HCT116 (cell line): Measurements from ENCODE around the gene SPON1. TPM values are rescaled to one million over a fixed set of nuclear protein-coding genes. Genes with fewer than 3 reads are reported as not detected.

Experiments used
- ATAC-seq: fragments of 200-7000 bp; cut with Tn5 transposase; 2 replicates; pipeline ENCODE4 v1.9.1; 2020; ENCODE audit warnings: mild to moderate bottlenecking, moderate library complexity
- BruUV-seq: library from RNA; stranded (reverse); fragments of 400-500 nt; replicated peaks from 2 replicates; lab custom pipeline; 2021; lab: Mats Ljungman, UMichigan
- CTCF ChIA-PET: fragments of 300-600 bp; sonication (Branson Sonifier 250); formaldehyde crosslinking; loops from one replicate; lab custom pipeline; 2021; ENCODE audit warnings: antibody characterized with exemption; lab: Charles Lee
- POLR2A ChIA-PET: fragments of 300-600, 350-600 bp; sonication (Branson Sonifier 250); formaldehyde crosslinking; loops from one replicate; lab custom pipeline; 2021; ENCODE audit warnings: antibody characterized with exemption; lab: Charles Lee
- RAD21 ChIA-PET, 2 experiments: fragments of 300-600 bp; sonication (Branson Sonifier 250); formaldehyde crosslinking; loops; one replicate each; lab custom pipeline; 2023; ENCODE audit warnings: low total read pairs in 2 of 2; ENCODE audit not compliant: uncharacterized antibody in 2 of 2, unreplicated experiment in 2 of 2, low non-redundant PET in 1 of 2; lab: Charles Lee
- DNase-seq: peaks from one replicate; pipeline ENCODE4 v3.0.0-alpha.2; 2010; ENCODE audit warnings: low read depth, low spot score
- H2AFZ ChIP-seq: fragments of 200-600 bp; shearing (Covaris generic), sonication (generic); 2 replicates; pipeline ENCODE4 v1.6.1; 2017; ENCODE audit warnings: low read depth, mixed run types, mixed read lengths, antibody characterized with exemption, low read length; ENCODE audit not compliant: poor library complexity, severe bottlenecking
- H3K27ac ChIP-seq: 2 replicates; pipeline ENCODE4 v1.5.1; 2012; ENCODE audit warnings: low read depth, low read length
- H3K27me3 ChIP-seq: fragments of 200-600 bp; sonication (generic); 2 replicates; pipeline ENCODE4 v1.6.1; 2016; ENCODE audit warnings: mixed run types, low read length, mixed read lengths; ENCODE audit not compliant: insufficient read depth
- H3K36me3 ChIP-seq, 2 experiments: fragments of 200-500 bp in 1 of 2; fragments of 200-600 bp in 1 of 2; sonication (Bioruptor generic) in 1 of 2; sonication (generic) in 1 of 2; 2 replicates each; pipeline versions ENCODE4 v1.5.1 to v1.6.1; 2014 to 2016; ENCODE audit warnings: low read length in 2 of 2, inconsistent platforms in 1 of 2, mixed read lengths in 1 of 2, mixed run types in 1 of 2; ENCODE audit not compliant: insufficient read depth in 2 of 2, control insufficient read depth in 1 of 2
- H3K4me1 ChIP-seq, 2 experiments: fragments of 200-600 bp in 1 of 2; sonication (generic) in 1 of 2; 2 replicates each; pipeline versions ENCODE4 v1.5.1 to v1.6.1; 2012 to 2017; ENCODE audit warnings: low read length in 2 of 2, inconsistent platforms in 1 of 2, mild to moderate bottlenecking in 1 of 2, mixed read lengths in 1 of 2, mixed run types in 1 of 2, moderate library complexity in 1 of 2; ENCODE audit not compliant: insufficient read depth in 2 of 2, control insufficient read depth in 1 of 2
- H3K4me2 ChIP-seq: fragments of 200-600 bp; sonication (generic); 2 replicates; pipeline ENCODE4 v1.6.1; 2017; ENCODE audit warnings: mixed run types, low read length, mixed read lengths
- H3K4me3 ChIP-seq, 2 experiments: fragments of 200-600 bp in 1 of 2; sonication (generic) in 1 of 2; replicated peaks in 1 of 2; 2 replicates each; pipeline ENCODE4 v1.5.1; 2011 to 2016; ENCODE audit warnings: low read length in 2 of 2, control low read depth in 1 of 2, low read depth in 1 of 2, mild to moderate bottlenecking in 1 of 2, mixed read lengths in 1 of 2, mixed run types in 1 of 2
- H3K79me2 ChIP-seq: fragments of 200-600 bp; sonication (generic); 2 replicates; pipeline ENCODE4 v1.6.1; 2017; ENCODE audit warnings: mild to moderate bottlenecking, mixed run types, low read length, moderate library complexity, mixed read lengths; ENCODE audit not compliant: insufficient read depth
- H3K9ac ChIP-seq: fragments of 200-600 bp; sonication (generic); 2 replicates; pipeline ENCODE4 v1.6.1; 2016; ENCODE audit warnings: low read length, mixed read lengths
- H3K9me2 ChIP-seq: fragments of 200-600 bp; sonication (generic), shearing (Covaris generic); 2 replicates; pipeline ENCODE4 v1.6.1; 2017; ENCODE audit warnings: mixed run types, mild to moderate bottlenecking, moderate library complexity; ENCODE audit not compliant: insufficient read depth
- H3K9me3 ChIP-seq, 2 experiments: fragments of 200-500 bp in 1 of 2; fragments of 200-600 bp in 1 of 2; sonication (Bioruptor generic) in 1 of 2; sonication (generic) in 1 of 2; 2 replicates each; pipeline ENCODE4 v1.6.1; 2014 to 2017; ENCODE audit warnings: low read length in 2 of 2, mixed read lengths in 2 of 2, inconsistent platforms in 1 of 2, low read depth in 1 of 2, mild to moderate bottlenecking in 1 of 2, mixed run types in 1 of 2, moderate library complexity in 1 of 2; ENCODE audit not compliant: control insufficient read depth in 1 of 2, insufficient read depth in 1 of 2
- H4K20me1 ChIP-seq: fragments of 200-600 bp; sonication (generic), shearing (Covaris generic); 2 replicates; pipeline ENCODE4 v1.6.1; 2017; ENCODE audit warnings: mixed run types, mild to moderate bottlenecking, moderate library complexity; ENCODE audit not compliant: insufficient read depth
- CEBPB ChIP-seq: IDR thresholded peaks from 2 replicates; pipeline ENCODE4 v1.6.1; 2012; ENCODE audit warnings: low read depth
- ELF1 ChIP-seq: IDR thresholded peaks from 2 replicates; pipeline ENCODE4 v1.6.1; 2012; ENCODE audit warnings: low read depth, borderline replicate concordance
- EZH2 ChIP-seq: fragments of 200-600 bp; sonication (generic); IDR thresholded peaks from 2 replicates; pipeline ENCODE4 v1.6.1; 2017; ENCODE audit warnings: antibody characterized with exemption, mixed run types
- MAX ChIP-seq: IDR thresholded peaks from 2 replicates; pipeline ENCODE4 v1.6.1; 2012
- RAD21 ChIP-seq: IDR thresholded peaks from 2 replicates; pipeline ENCODE4 v1.6.1; 2012; ENCODE audit warnings: low read depth, mild to moderate bottlenecking
- ZBTB33 ChIP-seq: IDR thresholded peaks from 2 replicates; pipeline ENCODE4 v1.6.1; 2011; ENCODE audit warnings: mild to moderate bottlenecking, low read length, moderate library complexity; ENCODE audit not compliant: insufficient replicate concordance; ENCODE audit errors: extremely low read depth
- intact Hi-C: fragments of 100-400 bp; cut with micrococcal nuclease; formaldehyde crosslinking; loops from 2 replicates; pipeline ENCODE4 v1.10.0; 2022
- total RNA-seq: library from RNA; stranded (reverse); gene quantifications from one replicate; pipeline ENCODE4 v1.2.1, GENCODE V29; 2021; ENCODE audit not compliant: unreplicated experiment

The SPON1 gene
- total RNA-seq, 1 experiment from 2014 or later, result 0.17 TPM

GRCh38 chr11:14079797-14080196, 117.3 kb downstream of the SPON1 start:
- TF ChIP-seq ELF1 (no peak), CEBPB (no peak), RAD21 (no peak), ZBTB33 (no peak), EZH2 (no peak)
- Histone ChIP-seq H3K27me3 (peaks cover 32% of the 10 kb centered on the region), H3K36me3 (no peaks in the 10 kb centered on the region), H3K4me2 (no peak overlapping the region), H3K79me2 (no peaks in the 10 kb centered on the region), H3K9me2 (no peaks in the 10 kb centered on the region), H4K20me1 (no peaks in the 10 kb centered on the region), H3K4me3 (no peak overlapping the region), H3K4me1 (no peaks in the 10 kb centered on the region), H3K9ac (no peak overlapping the region), H2AFZ (no peak overlapping the region), H3K9me3 (no peaks in the 10 kb centered on the region), H3K27ac (no peak overlapping the region)
- no peak for ATAC-seq
- BruUV-seq, result no TSS peak
- no peak for DNase-seq
- CTCF ChIA-PET, result no interaction called here
- RAD21 ChIA-PET, result no interaction called here
- intact Hi-C loops, result no loop called here
- POLR2A ChIA-PET, result no interaction called here

- H3K36me3 ChIP-seq, result no peaks in the 10 kb centered on the region
- no peaks in the 10 kb centered on the region for H3K9me3 ChIP-seq
- H3K4me3 ChIP-seq, result no peak overlapping the region
- RAD21 ChIA-PET, result no interaction called here
- no peaks in the 10 kb centered on the region for H3K4me1 ChIP-seq
- TF ChIP-seq MAX, result no peak
- TF ChIP-seq EZH2, result no peak
- H2AFZ ChIP-seq, result no peak overlapping the region
- no peaks in the 10 kb centered on the region for H3K79me2 ChIP-seq
- ATAC-seq (no peak), DNase-seq (no peak)
- no peak overlapping the region for H3K4me2 ChIP-seq
- H3K9me2 ChIP-seq, result no peaks in the 10 kb centered on the region
- no peak overlapping the region for H3K9ac ChIP-seq
- H3K27ac ChIP-seq, result no peak overlapping the region
- H4K20me1 ChIP-seq, result no peaks in the 10 kb centered on the region
- BruUV-seq, result no TSS peak
- POLR2A ChIA-PET, result no interaction called here
- peaks cover 32% of the 10 kb centered on the region for H3K27me3 ChIP-seq
- intact Hi-C loops, result no loop called here
- CTCF ChIA-PET, result no interaction called here
Measured at GRCh38 chr11:14081581-14082231, 119.2 kb downstream of the SPON1 start.
